ENCODE results near the gene TMPRSS9.
"Not testable (repeated sequence)": the region's sequence is repeated elsewhere in the genome, so short reads cannot be mapped to it uniquely, and the experiment has no call there.

The TMPRSS9 gene

GRCh38 chr19:2443785-2444182, 83.7 kb downstream of the TMPRSS9 start:
- no peak overlapping the region for H3K4me3 Mint-ChIP-seq
- peaks cover 67% of the 10 kb centered on the region for H3K36me3 Mint-ChIP-seq (ENCODE audit: low read depth)
- H3K4me1 Mint-ChIP-seq (ENCODE audit: low read depth) = peaks cover 19% of the 10 kb centered on the region
- DNase-seq = no peak
- no peaks in the 10 kb centered on the region for H3K9me3 Mint-ChIP-seq
- H3K27ac Mint-ChIP-seq = no peak overlapping the region
- no peaks in the 10 kb centered on the region for H3K27me3 Mint-ChIP-seq

DNA sequence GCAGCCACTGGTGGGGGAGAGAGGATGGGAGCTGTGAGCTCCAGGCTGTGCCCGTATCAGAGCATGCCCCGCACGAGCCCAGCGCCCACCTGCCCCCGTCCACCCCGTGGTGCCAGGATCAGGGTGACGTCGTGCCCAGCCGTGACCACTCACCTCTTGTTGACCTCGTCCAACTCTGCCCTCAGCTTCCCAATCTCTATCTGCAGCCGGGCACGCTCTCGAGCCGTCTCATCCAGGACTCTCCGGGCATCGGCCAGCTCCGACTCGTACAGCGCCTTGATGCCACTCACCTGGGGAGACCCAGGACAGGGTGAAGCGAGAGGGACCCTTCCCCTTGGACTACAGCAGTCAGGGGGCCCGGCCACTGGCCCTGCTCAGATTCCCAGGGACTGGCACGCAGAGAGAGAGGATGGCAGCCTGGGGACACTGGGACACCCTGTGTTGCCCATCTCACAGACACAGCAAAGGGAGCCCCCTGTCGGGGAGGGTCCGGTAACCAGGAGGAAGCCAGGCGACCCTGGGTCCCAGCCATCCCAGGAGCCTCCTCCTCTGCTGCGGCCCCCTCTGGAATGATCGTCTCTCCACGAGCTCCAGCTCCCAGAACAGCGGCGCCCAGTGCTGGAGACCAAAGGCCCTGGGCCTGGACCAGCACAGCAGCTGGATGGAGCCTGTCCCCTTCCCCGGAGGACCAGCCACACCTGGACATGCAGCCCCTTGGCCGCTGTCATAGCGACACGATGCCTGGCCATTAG, 84.4 kb downstream of the TMPRSS9 start:
- DNase-seq = no peak
- H3K27me3 Mint-ChIP-seq = no peaks in the 10 kb centered on the region
- peaks cover 71% of the 10 kb centered on the region for H3K36me3 Mint-ChIP-seq (ENCODE audit: low read depth)
- H3K9me3 Mint-ChIP-seq = no peaks in the 10 kb centered on the region
- peaks cover 19% of the 10 kb centered on the region for H3K4me1 Mint-ChIP-seq (ENCODE audit: low read depth)
- H3K27ac Mint-ChIP-seq = no peak overlapping the region
- H3K4me3 Mint-ChIP-seq = no peak overlapping the region

- Mint-ChIP-seq H3K27ac (peak overlapping the region; percentile 80), H3K36me3 (ENCODE audit: low read depth) (peaks cover 67% of the 10 kb centered on the region), H3K27me3 (no peaks in the 10 kb centered on the region), H3K4me3 (peak overlapping the region; percentile 62), H3K4me1 (ENCODE audit: low read depth) (peaks cover 24% of the 10 kb centered on the region), H3K9me3 (no peaks in the 10 kb centered on the region)
- DNase-seq = no peak
These were observed 86.3 kb downstream of the TMPRSS9 start for GRCh38 chr19:2446381-2446780.

DNA sequence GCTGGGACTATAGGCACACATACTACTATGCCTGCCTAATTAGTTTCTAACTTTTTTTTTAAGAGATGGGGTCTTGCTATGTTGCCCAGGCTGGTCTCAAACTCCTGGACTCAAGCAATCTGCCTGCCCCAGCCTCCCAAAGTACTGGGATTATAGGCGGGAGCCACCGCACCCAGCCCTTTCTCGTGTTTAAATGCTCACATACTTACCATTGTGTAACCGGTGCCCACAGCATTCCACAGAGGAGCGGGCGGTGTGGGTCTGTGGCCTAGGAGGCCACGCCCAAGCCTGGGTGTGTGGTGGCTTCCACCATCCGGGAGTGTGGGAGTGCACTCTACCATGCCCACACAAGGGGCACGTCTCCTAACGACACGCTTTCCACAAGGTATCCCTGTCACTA, 89.0 kb downstream of the TMPRSS9 start:
- H3K4me3 Mint-ChIP-seq = no peak overlapping the region
- H3K9me3 Mint-ChIP-seq = no peaks in the 10 kb centered on the region
- H3K27ac Mint-ChIP-seq = no peak overlapping the region
- H3K36me3 Mint-ChIP-seq (ENCODE audit: low read depth) = peaks cover 57% of the 10 kb centered on the region
- peaks cover 31% of the 10 kb centered on the region for H3K4me1 Mint-ChIP-seq (ENCODE audit: low read depth)
- no peaks in the 10 kb centered on the region for H3K27me3 Mint-ChIP-seq
- DNase-seq = no peak

- no peak for DNase-seq
- H3K27ac Mint-ChIP-seq = no peak overlapping the region
These were observed 91.1 kb downstream of the TMPRSS9 start for GRCh38 chr19:2451138-2451537.

DNA sequence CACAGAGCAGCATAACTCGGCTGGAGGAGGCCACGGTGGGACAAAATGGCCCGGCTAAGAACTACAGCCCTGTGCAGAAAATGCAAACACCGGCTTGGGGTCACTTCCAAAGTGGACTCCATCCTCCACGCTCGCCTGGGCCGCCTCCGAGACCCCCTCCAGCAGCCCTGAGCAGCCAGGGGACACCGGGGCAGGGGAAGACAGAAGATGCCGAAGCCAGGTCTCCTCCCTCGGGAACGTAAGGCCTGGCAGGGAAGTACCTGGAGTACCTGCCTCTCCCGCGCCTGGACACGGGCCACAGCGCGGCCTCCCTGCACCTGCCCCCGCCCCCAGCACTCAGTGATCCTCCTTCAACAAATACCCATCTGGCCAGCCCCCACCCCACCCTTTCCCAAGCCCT, 91.7 kb downstream of the TMPRSS9 start:
- DNase-seq = no peak
- Mint-ChIP-seq H3K9me3 (no peaks in the 10 kb centered on the region), H3K27me3 (no peaks in the 10 kb centered on the region), H3K4me1 (ENCODE audit: low read depth) (peaks cover 38% of the 10 kb centered on the region), H3K27ac (no peak overlapping the region), H3K36me3 (ENCODE audit: low read depth) (peaks cover 53% of the 10 kb centered on the region), H3K4me3 (no peak overlapping the region)

More at GRCh38 chr19:2451138-2451537, 91.1 kb downstream of the TMPRSS9 start:
- H3K4me1 Mint-ChIP-seq (ENCODE audit: low read depth) = peaks cover 44% of the 10 kb centered on the region
- H3K27me3 Mint-ChIP-seq = no peaks in the 10 kb centered on the region
- no peak overlapping the region for H3K4me3 Mint-ChIP-seq
- H3K9me3 Mint-ChIP-seq = no peaks in the 10 kb centered on the region
- H3K36me3 Mint-ChIP-seq (ENCODE audit: low read depth) = peaks cover 58% of the 10 kb centered on the region

DNA sequence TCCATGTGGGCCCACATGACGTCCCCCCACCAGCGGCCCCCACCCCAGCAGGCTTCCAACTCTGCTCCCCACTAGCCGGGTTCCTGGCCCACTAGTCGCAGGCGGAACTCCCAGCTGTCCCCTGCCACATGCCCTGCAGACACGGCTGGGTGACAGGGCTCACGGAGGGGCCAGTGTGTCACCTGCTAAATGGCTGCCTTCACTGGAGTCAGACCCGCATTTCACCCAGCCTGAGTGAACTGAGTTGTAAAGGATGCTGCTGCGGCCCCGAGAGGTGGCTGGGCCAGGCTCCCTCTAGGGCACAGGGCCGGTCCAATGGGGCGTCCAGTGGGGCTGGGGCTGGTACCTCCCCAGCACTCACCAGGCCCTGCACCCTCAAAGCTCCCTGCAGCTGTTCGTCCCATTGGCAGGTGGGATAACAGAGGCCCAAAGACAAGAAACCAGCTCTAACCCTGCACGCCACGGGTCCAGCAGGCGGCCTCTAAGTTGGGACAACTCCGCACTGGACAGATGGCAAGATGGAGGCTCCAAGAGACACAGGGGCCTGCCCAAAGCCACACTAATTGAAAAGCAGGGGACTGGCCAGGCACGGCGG, 93.5 kb downstream of the TMPRSS9 start:
- peaks cover 46% of the 10 kb centered on the region for H3K36me3 Mint-ChIP-seq (ENCODE audit: low read depth)
- no peaks in the 10 kb centered on the region for H3K9me3 Mint-ChIP-seq
- H3K4me3 Mint-ChIP-seq = no peak overlapping the region
- no peaks in the 10 kb centered on the region for H3K27me3 Mint-ChIP-seq
- H3K27ac Mint-ChIP-seq = no peak overlapping the region
- no peak for DNase-seq
- peaks cover 33% of the 10 kb centered on the region for H3K4me1 Mint-ChIP-seq (ENCODE audit: low read depth)

- H3K9me3 Mint-ChIP-seq = no peaks in the 10 kb centered on the region
These were observed 94.3 kb downstream of the TMPRSS9 start for GRCh38 chr19:2454199-2454961.

GRCh38 chr19:2454962-2455850, 95.1 kb downstream of the TMPRSS9 start:
- no peak for DNase-seq
- Mint-ChIP-seq H3K36me3 (ENCODE audit: low read depth) (peaks cover 37% of the 10 kb centered on the region), H3K27me3 (no peaks in the 10 kb centered on the region), H3K27ac (peak overlapping the region; percentile 91), H3K9me3 (no peaks in the 10 kb centered on the region), H3K4me1 (ENCODE audit: low read depth) (peaks cover 29% of the 10 kb centered on the region), H3K4me3 (peak overlapping the region; percentile 86)

More at GRCh38 chr19:2454199-2454961, 94.3 kb downstream of the TMPRSS9 start:
- Mint-ChIP-seq H3K36me3 (ENCODE audit: low read depth) (peaks cover 40% of the 10 kb centered on the region), H3K4me1 (ENCODE audit: low read depth) (peaks cover 32% of the 10 kb centered on the region), H3K4me3 (peak overlapping the region; percentile 86), H3K27me3 (no peaks in the 10 kb centered on the region), H3K27ac (peak overlapping the region; percentile 91)
- no peak for DNase-seq

DNA sequence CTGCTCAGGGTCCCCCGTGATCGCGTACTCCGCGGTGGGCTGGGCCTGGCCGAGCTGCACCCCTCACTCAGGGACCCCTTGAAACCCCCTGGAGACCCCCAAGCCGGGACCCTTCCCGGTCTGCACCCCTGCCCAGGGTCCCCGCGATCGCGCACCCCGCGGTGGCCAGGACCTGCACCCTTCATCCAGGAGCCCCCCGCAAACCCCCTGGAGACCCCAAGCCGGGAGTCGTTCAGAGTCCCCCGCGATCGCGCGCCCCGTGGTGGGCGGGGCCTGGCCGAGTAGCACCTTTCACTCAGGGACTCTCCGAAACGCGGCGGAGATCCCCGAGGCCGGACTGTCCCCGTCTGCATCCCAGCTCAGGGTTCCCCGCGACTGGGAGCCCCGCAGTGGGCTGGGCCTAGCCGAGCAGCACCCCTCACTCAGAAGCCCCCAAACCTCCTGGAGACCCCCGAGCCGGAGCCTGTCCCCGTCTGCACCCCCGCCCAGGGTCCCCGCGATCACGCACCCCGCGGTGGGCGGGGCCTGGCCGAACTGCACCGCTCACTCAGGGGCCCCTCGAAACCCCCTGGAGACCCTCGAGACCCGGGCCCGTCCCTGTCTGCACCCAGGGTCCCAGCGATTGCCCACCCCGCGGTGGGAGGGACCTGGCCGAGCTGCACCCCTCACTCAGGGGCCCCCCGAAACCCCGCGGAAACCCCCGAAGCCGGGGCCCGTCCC, 95.9 kb downstream of the TMPRSS9 start:
- peak; percentile 69 for DNase-seq
- peaks cover 29% of the 10 kb centered on the region for H3K4me1 Mint-ChIP-seq (ENCODE audit: low read depth)
- H3K36me3 Mint-ChIP-seq (ENCODE audit: low read depth) = peaks cover 31% of the 10 kb centered on the region
- no peaks in the 10 kb centered on the region for H3K9me3 Mint-ChIP-seq
- peak overlapping the region; percentile 86 for H3K4me3 Mint-ChIP-seq
- H3K27ac Mint-ChIP-seq = peak overlapping the region; percentile 91
- H3K27me3 Mint-ChIP-seq = no peaks in the 10 kb centered on the region

GRCh38 chr19:2457394-2458037, 97.5 kb downstream of the TMPRSS9 start:
- H3K27me3 Mint-ChIP-seq = no peaks in the 10 kb centered on the region
- H3K4me1 Mint-ChIP-seq (ENCODE audit: low read depth) = peaks cover 36% of the 10 kb centered on the region
- H3K27ac Mint-ChIP-seq = peak overlapping the region; percentile 94
- peak overlapping the region; percentile 84 for H3K4me3 Mint-ChIP-seq
- no peak for DNase-seq
- peaks cover 20% of the 10 kb centered on the region for H3K36me3 Mint-ChIP-seq (ENCODE audit: low read depth)
- no peaks in the 10 kb centered on the region for H3K9me3 Mint-ChIP-seq

DNA sequence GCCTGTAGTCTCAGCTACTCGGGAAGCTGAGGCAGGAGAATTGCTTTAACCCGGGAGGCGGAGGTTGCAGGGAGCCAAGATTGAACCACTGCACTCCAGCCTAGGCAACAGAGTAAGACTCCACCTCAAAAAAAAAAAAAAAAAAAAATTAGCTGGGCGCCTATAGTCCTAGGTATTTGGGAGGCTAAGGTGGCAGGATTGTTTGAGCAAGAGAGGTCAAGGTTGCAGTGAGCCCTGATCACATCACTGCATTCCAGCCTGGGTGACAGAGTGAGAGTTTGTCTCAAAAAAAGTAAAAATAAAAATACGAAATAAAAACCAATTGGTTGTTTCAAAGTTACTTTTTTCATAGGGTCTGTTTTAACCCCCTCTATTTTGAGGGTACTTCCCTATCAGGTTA, 98.0 kb downstream of the TMPRSS9 start:
- no peak for DNase-seq
- no peaks in the 10 kb centered on the region for H3K9me3 Mint-ChIP-seq
- H3K36me3 Mint-ChIP-seq (ENCODE audit: low read depth) = peaks cover 18% of the 10 kb centered on the region
- H3K4me1 Mint-ChIP-seq (ENCODE audit: low read depth) = peaks cover 34% of the 10 kb centered on the region
- no peaks in the 10 kb centered on the region for H3K27me3 Mint-ChIP-seq
- H3K4me3 Mint-ChIP-seq = no peak overlapping the region
- no peak overlapping the region for H3K27ac Mint-ChIP-seq

DNA sequence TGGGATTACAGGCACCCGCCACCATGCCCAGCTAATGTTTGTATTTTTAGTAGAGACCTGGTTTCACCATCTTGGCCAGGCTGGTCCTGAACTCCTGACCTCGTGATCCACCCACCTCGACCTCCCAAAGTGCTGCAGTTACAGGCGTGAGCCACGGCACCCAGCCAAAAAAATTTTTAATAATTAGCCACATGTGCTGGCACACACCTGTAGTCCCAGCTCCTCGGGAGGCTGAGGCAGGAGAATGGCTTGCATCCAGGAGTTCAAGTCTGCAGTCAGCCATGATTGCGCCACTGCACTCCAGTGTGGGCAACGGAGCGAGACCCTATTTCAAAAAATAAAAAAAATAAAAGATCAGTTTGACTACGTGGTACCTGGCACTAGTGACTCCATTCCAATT, 98.7 kb downstream of the TMPRSS9 start:
- H3K9me3 Mint-ChIP-seq, H3K27me3 Mint-ChIP-seq, DNase-seq, H3K4me3 Mint-ChIP-seq, H3K27ac Mint-ChIP-seq: not testable (repeated sequence)
- H3K4me1 Mint-ChIP-seq (ENCODE audit: low read depth) = peaks cover 30% of the 10 kb centered on the region
- H3K36me3 Mint-ChIP-seq (ENCODE audit: low read depth) = peaks cover 14% of the 10 kb centered on the region
